ENCODE data around the gene GPATCH1.
A peak's percentile ranks its signal among the peaks of the same experiment; 100 is the strongest.

Gene GPATCH1

GRCh38 chr19:33064458-33064791, 16.6 kb upstream of the GPATCH1 start:
- DNase-seq, result no peak

DNA sequence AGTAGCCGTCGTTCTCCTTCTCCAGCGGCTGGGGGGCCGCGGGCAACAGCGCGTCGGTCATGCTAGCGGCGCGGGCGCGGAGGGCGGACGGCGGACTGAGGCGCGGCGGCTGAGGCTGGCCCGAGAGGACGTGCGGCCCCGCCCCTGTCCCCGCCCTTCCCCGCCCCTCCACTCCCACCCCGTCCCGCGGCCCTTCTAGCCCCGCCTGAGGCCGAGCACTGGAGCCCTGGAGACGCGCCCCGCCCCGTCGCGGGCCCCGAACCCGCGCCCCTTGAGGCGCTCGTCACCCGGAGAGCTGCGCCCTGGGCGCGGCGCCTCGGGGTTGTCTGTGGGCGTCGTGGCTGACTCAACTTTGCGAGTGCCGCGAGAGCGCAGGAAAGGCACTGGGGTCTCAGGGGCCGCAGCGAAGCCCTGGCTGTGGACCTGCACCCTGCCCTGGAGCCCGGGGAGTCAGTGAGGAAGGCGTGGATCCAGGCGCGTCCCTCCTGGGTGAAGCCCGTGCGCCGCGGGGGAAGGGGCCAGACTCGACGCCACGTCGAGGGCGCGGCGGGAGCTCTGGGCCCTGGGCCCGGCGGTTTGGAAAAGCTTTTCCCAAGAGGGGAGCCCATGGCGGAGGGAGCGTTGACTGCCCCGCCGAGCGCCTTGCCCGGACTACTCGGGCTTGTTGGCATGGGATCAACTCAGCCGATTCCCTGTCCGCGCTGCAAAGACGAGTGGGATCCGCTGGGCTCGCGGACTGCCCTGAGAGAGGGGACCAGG, 16.0 kb upstream of the GPATCH1 start, which contains the start of gene RHPN2:
Gene RHPN2, minus strand, starts transcription at position 97 of the 759 bp plus-strand sequence. Its CDS starts 36 bp downstream, at position 61.
- peak; percentile 81 for DNase-seq

DNA sequence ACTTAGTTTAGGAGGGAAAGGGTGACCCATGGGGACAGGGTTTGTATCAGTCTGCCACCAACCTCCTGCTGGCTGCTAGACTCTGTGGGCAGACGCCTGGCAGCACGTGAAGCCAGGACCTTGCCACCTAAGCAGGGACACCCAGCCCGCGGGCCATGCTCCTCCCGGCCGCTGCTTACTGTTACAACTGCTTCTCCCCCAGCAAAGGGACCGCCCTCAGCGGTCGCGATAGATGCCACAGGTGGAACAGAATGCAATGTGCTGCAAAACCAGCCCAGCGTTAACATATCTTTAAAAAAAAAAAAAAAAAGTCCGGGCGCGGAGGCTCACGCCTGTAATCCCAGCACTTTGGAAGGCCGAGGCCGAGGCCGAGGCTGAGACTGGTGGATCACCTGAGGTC, 14.4 kb upstream of the GPATCH1 start:
- no peak for DNase-seq

DNA sequence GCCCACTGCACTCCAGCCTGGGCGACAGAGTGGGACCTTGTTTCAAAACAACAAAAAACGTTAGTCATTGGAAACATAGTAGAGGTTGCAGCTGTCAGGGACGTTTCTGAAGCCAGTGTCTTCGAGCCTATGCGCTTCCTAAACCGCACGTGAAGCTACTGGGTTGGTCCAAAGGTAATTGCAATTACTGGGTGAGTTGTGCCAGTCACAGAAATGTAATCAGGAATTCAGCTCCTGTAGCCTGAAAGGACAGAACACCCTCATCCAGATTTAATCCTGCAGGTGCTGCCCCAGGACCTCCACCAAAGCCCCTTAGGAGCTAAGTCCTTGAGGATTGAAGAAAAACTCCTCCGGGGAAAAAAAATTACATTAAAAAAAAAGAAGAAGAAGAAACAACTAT, 13.9 kb upstream of the GPATCH1 start:
- DNase-seq, result no peak

GRCh38 chr19:33071887-33072286, 9.1 kb upstream of the GPATCH1 start:
- no peak for DNase-seq

GRCh38 chr19:33075519-33075918, 5.5 kb upstream of the GPATCH1 start:
- no peak for DNase-seq

DNA sequence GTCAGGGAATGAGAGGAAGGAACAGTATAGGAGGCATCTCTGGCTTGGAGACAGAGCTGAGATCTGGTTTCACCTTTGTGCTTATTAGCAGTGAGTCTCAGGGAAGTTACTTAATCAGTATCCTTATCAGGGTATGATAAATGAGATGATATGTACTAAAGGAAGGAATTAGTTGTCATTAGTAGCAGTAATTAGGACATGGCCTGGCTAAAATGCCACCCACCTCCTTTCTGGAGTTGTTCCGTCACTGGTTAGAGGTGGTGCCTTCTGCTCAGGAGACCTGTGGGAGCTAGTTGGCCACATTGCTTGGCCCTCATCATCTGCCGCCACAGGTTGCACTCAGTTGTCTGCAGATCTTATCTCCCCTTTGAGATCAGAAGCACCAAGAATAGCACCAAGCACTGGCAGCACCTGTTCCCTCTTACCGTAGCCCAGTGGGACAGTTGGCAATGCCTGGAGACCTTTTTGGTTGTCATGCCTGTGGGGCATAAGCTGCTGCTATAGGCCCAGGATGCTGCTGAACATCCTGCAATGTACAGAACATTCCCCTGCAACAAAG, 4.7 kb downstream of the GPATCH1 start:
- DNase-seq, result no peak

DNA sequence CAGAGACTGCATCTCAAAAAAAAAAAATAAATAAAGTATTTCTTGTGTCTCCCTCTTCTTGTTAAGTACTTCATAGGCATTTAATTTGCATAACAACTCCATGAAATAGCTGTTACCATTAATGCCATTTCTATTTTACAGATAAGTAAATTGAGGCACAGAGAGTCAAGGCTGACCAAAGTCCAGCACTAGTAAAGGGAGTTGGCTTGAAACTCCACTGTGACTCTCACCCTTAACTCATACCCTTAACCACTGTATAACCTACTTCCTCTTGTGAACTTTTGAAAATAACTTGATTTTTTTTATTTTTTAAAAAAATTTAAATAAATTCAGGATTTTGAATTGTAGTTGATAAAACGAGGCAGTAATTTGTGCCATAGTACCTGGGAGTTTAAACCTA, 6.0 kb downstream of the GPATCH1 start:
- DNase-seq, result no peak

GRCh38 chr19:33089010-33089409, 8.0 kb downstream of the GPATCH1 start:
- DNase-seq, result no peak

DNA sequence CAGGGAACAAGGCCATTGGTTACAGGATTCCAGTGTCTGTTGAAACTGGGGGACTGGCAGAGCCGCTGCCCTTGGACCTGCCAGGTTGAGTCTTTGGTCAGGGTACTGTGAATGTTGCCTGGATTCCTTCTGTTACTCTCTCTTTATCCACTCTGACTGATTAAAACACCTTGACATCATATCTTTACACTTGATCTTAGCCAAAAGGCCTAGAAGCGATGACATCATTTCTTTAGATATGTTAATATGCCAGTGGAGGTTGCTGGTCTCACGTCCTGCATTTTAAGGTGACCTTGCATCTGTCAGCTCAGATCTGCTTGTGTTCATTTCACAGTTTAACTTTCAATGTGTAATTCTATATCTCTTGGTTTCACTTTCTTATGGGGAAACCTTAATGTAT, 9.2 kb downstream of the GPATCH1 start:
- no peak for DNase-seq

GRCh38 chr19:33093420-33094210, 12.6 kb downstream of the GPATCH1 start:
- no peak for DNase-seq

DNA sequence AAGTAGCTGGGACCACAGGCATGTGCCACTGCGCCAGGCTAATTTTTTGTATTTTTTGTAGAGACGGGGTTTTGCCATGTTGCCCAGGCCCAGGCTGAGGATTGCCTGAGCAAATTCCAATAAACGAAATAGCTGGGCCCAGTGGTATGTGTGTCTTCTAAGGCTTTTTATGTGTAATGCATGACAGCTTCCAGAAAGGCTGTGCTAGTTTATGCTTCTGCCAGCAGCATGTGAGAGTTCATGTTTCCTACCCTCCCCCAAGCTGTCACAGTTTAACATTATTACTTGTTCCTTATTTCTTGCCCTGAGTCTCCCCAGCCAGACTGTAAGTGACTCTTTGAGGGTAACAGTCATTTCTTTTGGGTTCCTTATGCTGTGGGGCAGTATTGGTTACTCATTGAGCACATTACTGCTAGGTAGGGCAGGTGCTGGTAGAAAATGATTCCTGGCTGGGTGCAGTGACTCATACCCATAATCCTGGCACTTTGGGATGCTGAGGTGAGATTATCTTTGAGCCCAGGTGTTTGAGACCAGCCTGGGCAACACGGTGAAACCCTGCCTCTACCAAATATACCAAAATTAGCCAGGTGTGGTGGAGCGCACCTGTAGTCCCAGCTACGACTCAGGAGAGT, 13.6 kb downstream of the GPATCH1 start:
- no peak for DNase-seq

GRCh38 chr19:33096005-33096404, 15.0 kb downstream of the GPATCH1 start:
- DNase-seq, result no peak

DNA sequence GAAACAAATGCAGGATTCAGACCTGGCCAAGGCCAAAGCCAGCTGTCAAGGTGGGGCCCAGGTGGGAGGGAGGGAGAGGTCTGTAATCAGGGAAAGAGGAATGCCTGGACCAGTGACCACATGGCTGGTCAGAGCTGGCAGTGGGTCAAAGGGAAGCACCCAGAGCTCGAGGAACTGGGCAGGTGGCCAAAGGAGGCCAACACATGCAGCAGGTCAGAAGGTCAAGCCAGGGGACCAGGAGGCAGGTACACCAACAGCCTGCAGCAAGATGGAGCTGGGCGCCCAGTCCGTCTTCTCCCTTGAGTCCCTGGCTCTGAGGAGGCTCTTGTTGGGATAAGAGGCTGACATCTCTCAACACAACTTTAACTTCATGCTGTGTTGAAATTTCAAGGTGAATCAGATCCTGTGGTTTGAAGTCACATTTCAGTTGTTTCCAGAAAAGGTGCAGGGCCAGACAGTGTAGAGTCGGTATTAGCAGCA, 17.1 kb downstream of the GPATCH1 start:
- DNase-seq, result no peak

- DNase-seq, result no peak
These were observed 20.1 kb downstream of the GPATCH1 start for GRCh38 chr19:33100894-33101644.

GRCh38 chr19:33102893-33103292, 21.9 kb downstream of the GPATCH1 start:
- DNase-seq, result no peak

GRCh38 chr19:33108161-33108560, 27.2 kb downstream of the GPATCH1 start:
- no peak for DNase-seq

GRCh38 chr19:33110137-33110910, 29.3 kb downstream of the GPATCH1 start:
- no peak for DNase-seq

GRCh38 chr19:33111587-33111986, 30.6 kb downstream of the GPATCH1 start:
- DNase-seq, result no peak

DNA sequence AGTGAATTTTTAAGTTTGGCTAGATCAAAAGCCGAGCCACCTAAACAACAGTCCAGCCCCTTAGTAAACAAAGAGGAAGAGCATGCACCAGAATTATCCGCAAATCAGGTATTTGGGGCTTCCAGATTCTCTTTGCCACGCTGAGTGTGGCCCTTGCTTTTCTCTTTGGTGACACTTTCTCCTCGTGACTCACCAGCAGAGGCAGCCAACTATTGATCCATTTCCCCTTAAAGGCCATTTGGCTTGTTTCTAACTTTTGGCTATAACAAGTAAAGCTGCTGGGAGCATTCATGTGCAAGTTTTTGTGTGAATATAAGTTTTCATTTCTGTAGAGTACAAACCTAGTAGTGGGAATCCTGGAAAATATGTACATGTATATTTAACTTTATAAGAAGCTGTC, 33.3 kb downstream of the GPATCH1 start:
- DNase-seq, result no peak

GRCh38 chr19:33117501-33117900, 36.5 kb downstream of the GPATCH1 start:
- DNase-seq, result no peak

DNA sequence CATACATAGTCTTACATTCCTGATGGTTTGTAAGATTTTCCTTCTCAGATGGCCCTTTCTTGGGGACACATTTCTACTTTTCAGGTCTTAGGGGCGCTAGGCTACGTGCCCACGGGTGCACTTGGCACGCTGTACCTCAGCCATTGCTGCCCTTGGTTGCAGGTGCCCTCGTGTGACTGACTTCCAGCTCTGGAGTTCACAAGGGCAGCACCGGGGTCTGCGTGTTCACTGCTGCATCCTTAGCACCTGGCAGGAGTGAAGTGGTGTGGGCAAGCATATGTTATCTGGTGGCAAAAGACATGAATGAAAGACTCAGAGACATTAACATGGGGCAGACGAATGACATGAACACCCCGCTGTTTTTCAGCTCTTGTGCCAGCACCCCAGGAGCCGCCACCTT, 37.7 kb downstream of the GPATCH1 start:
- DNase-seq, result no peak
